ENCODE data around the gene CYP24A1. TPM values are rescaled to one million over a fixed set of nuclear protein-coding genes. Genes with fewer than 3 reads are reported as not detected.
"Not testable (repeated sequence)": the region's sequence is repeated elsewhere in the genome, so short reads cannot be mapped to it uniquely, and the experiment has no call there.

CYP24A1 gene
- total RNA-seq, 2 experiments from 2014 or later, result 0.40 to 0.58 TPM

- no peaks in the 10 kb centered on the region for H3K9me3 Mint-ChIP-seq
- no peaks in the 10 kb centered on the region for H3K4me1 Mint-ChIP-seq
- no peak overlapping the region for H3K4me3 Mint-ChIP-seq
- H3K36me3 Mint-ChIP-seq, result no peaks in the 10 kb centered on the region
- no peaks in the 10 kb centered on the region for H3K27me3 Mint-ChIP-seq
- no peak for ATAC-seq (ENCODE audit: low read depth)
- no peak overlapping the region for H3K27ac Mint-ChIP-seq
- POLR2A ChIA-PET, result no interaction called here
- no peak for DNase-seq
Measured at GRCh38 chr20:54137115-54137514, 36.7 kb downstream of the CYP24A1 start.

GRCh38 chr20:54134445-54135220 is 39.2 kb downstream of the CYP24A1 start:
- Mint-ChIP-seq H3K4me3 (no peak overlapping the region), H3K36me3 (no peaks in the 10 kb centered on the region), H3K27me3 (no peaks in the 10 kb centered on the region), H3K27ac (no peak overlapping the region), H3K4me1 (no peaks in the 10 kb centered on the region), H3K9me3 (peaks cover under 1% of the 10 kb centered on the region)
- POLR2A ChIA-PET, result no interaction called here
- ATAC-seq (ENCODE audit: low read depth), result no peak
- DNase-seq, result no peak

- Mint-ChIP-seq H3K27ac (no peak overlapping the region), H3K4me1 (no peaks in the 10 kb centered on the region), H3K9me3 (peaks cover 6% of the 10 kb centered on the region), H3K36me3 (no peaks in the 10 kb centered on the region), H3K4me3 (no peak overlapping the region), H3K27me3 (no peaks in the 10 kb centered on the region)
- DNase-seq, result no peak
- no peak for ATAC-seq (ENCODE audit: low read depth)
- POLR2A ChIA-PET, result no interaction called here
Measured at GRCh38 chr20:54133434-54134427, 40.1 kb downstream of the CYP24A1 start.

GRCh38 chr20:54132612-54133433 is 41.0 kb downstream of the CYP24A1 start:
- ATAC-seq (ENCODE audit: low read depth), result no peak
- DNase-seq, result no peak
- Mint-ChIP-seq H3K9me3 (peaks cover 6% of the 10 kb centered on the region), H3K4me3 (no peak overlapping the region), H3K27me3 (no peaks in the 10 kb centered on the region), H3K27ac (no peak overlapping the region), H3K36me3 (no peaks in the 10 kb centered on the region), H3K4me1 (no peaks in the 10 kb centered on the region)
- POLR2A ChIA-PET, result no interaction called here

GRCh38 chr20:54131675-54132611 is 41.8 kb downstream of the CYP24A1 start:
- DNase-seq, result no peak
- no peak overlapping the region for H3K27ac Mint-ChIP-seq
- POLR2A ChIA-PET, result no interaction called here
- H3K27me3 Mint-ChIP-seq, result no peaks in the 10 kb centered on the region
- H3K4me3 Mint-ChIP-seq, result no peak overlapping the region
- peaks cover 6% of the 10 kb centered on the region for H3K9me3 Mint-ChIP-seq
- no peaks in the 10 kb centered on the region for H3K36me3 Mint-ChIP-seq
- no peak for ATAC-seq (ENCODE audit: low read depth)
- no peaks in the 10 kb centered on the region for H3K4me1 Mint-ChIP-seq

GRCh38 chr20:54131125-54131524 is 42.7 kb downstream of the CYP24A1 start:
- H3K4me3 Mint-ChIP-seq; ATAC-seq (ENCODE audit: low read depth); H3K9me3 Mint-ChIP-seq; H3K4me1 Mint-ChIP-seq; H3K27ac Mint-ChIP-seq; DNase-seq; H3K27me3 Mint-ChIP-seq; POLR2A ChIA-PET; H3K36me3 Mint-ChIP-seq: not testable (repeated sequence)

- peaks cover 6% of the 10 kb centered on the region for H3K9me3 Mint-ChIP-seq
- DNase-seq, result no peak
- ATAC-seq (ENCODE audit: low read depth), result no peak
- H3K4me1 Mint-ChIP-seq, result no peaks in the 10 kb centered on the region
- H3K27me3 Mint-ChIP-seq, result no peaks in the 10 kb centered on the region
- no peak overlapping the region for H3K4me3 Mint-ChIP-seq
- no peaks in the 10 kb centered on the region for H3K36me3 Mint-ChIP-seq
- no peak overlapping the region for H3K27ac Mint-ChIP-seq
- POLR2A ChIA-PET, result no interaction called here
Measured at GRCh38 chr20:54129350-54129749, 44.4 kb downstream of the CYP24A1 start.

GRCh38 chr20:54127855-54128574 is 45.8 kb downstream of the CYP24A1 start:
- Mint-ChIP-seq H3K4me1 (no peaks in the 10 kb centered on the region), H3K36me3 (no peaks in the 10 kb centered on the region), H3K27me3 (no peaks in the 10 kb centered on the region), H3K9me3 (peaks cover 6% of the 10 kb centered on the region), H3K27ac (no peak overlapping the region), H3K4me3 (no peak overlapping the region)
- POLR2A ChIA-PET, result no interaction called here
- DNase-seq (no peak), ATAC-seq (ENCODE audit: low read depth) (no peak)

GRCh38 chr20:54126806-54127655 is 46.8 kb downstream of the CYP24A1 start:
- Mint-ChIP-seq H3K4me1 (peaks cover 1% of the 10 kb centered on the region), H3K36me3 (no peaks in the 10 kb centered on the region), H3K27me3 (no peaks in the 10 kb centered on the region), H3K4me3 (no peak overlapping the region), H3K27ac (no peak overlapping the region), H3K9me3 (peaks cover 6% of the 10 kb centered on the region)
- POLR2A ChIA-PET, result no interaction called here
- no peak for DNase-seq
- no peak for ATAC-seq (ENCODE audit: low read depth)

- H3K36me3 Mint-ChIP-seq; DNase-seq; H3K4me1 Mint-ChIP-seq; H3K27ac Mint-ChIP-seq; H3K27me3 Mint-ChIP-seq; POLR2A ChIA-PET; H3K4me3 Mint-ChIP-seq; ATAC-seq (ENCODE audit: low read depth); H3K9me3 Mint-ChIP-seq: not testable (repeated sequence)
Measured at GRCh38 chr20:54126328-54126727, 47.5 kb downstream of the CYP24A1 start.

GRCh38 chr20:54123587-54124180 is 50.1 kb downstream of the CYP24A1 start:
- no peaks in the 10 kb centered on the region for H3K9me3 Mint-ChIP-seq
- H3K36me3 Mint-ChIP-seq, result no peaks in the 10 kb centered on the region
- POLR2A ChIA-PET, result no interaction called here
- no peak overlapping the region for H3K27ac Mint-ChIP-seq
- no peak for ATAC-seq (ENCODE audit: low read depth)
- peaks cover 1% of the 10 kb centered on the region for H3K4me1 Mint-ChIP-seq
- no peaks in the 10 kb centered on the region for H3K27me3 Mint-ChIP-seq
- no peak for DNase-seq
- H3K4me3 Mint-ChIP-seq, result no peak overlapping the region

Data from activated naive CD8-positive, alpha-beta T cell treated with anti-CD3 and anti-CD28 coated beads, Interleukin-2, amount 10 ng/mL, durations not matched to agents 7 days and 5 days (primary cell).